RWPE1 (cell line): ENCODE results near the gene ATP2B1.

Experiments
- CTCF ChIA-PET: fragments of 350-600 bp; sonication (Branson Sonifier 250); formaldehyde crosslinking; extraction: SDS; loops from one replicate; lab custom pipeline; 2021; lab: Yijun Ruan, JAX
- POLR2A ChIA-PET: fragments of 400-600 bp; formaldehyde crosslinking; extraction: SDS; loops from one replicate; lab custom pipeline; 2020; ENCODE audit warnings: antibody characterized with exemption; ENCODE audit not compliant: low non-redundant PET; lab: Yijun Ruan, JAX
- DNase-seq: peaks from one replicate; pipeline ENCODE4 v3.0.0; 2012; ENCODE audit warnings: low spot score
- H3K27ac ChIP-seq: fragments of 450-650 bp; 2 replicates; pipeline ENCODE4 v1.5.1; 2017
- TF ChIP-seq, protein P1 (sequence below): fragments of 450-650 bp; conservative IDR thresholded peaks from 2 replicates; pipeline ENCODE4 v1.5.1; 2017; ENCODE audit warnings: low read depth, mild to moderate bottlenecking

ATP2B1 gene

GRCh38 chr12:89544681-89545184 is 163.9 kb downstream of the ATP2B1 start:
- POLR2A ChIA-PET, result no interaction called here
- CTCF ChIA-PET, result interaction anchor here (0.7 to 1.0 kb wide), 2 partner anchors 1026 to 1396 kb away, joined by 3 to 6 read pairs; no protein-coding TSS in a partner anchor
- TF ChIP-seq, protein P1, sequence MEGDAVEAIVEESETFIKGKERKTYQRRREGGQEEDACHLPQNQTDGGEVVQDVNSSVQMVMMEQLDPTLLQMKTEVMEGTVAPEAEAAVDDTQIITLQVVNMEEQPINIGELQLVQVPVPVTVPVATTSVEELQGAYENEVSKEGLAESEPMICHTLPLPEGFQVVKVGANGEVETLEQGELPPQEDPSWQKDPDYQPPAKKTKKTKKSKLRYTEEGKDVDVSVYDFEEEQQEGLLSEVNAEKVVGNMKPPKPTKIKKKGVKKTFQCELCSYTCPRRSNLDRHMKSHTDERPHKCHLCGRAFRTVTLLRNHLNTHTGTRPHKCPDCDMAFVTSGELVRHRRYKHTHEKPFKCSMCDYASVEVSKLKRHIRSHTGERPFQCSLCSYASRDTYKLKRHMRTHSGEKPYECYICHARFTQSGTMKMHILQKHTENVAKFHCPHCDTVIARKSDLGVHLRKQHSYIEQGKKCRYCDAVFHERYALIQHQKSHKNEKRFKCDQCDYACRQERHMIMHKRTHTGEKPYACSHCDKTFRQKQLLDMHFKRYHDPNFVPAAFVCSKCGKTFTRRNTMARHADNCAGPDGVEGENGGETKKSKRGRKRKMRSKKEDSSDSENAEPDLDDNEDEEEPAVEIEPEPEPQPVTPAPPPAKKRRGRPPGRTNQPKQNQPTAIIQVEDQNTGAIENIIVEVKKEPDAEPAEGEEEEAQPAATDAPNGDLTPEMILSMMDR, result no peak
- H3K27ac ChIP-seq, result no peak overlapping the region
- DNase-seq, result no peak

DNA sequence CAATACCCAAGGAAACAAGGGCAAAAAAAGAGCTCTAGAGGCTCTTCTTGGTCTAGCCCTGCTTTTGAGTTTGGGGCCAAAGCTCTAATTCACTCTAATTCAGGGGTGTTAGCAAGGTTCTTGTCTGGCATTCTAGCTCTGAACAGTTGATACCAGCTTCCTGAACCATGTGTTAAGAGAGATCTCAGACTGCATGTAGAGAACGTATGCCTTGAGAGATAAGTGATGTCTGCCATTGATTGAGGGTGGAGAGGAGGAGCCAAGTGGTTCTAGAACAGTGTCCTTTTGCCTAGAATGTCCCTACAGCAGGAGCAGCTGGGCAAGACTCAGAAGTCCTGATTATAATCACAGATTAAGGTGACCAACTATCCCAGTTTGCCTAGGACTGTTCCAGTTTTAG is 164.6 kb downstream of the ATP2B1 start:
- no peak overlapping the region for H3K27ac ChIP-seq
- ChIA-PET CTCF (interaction anchor here (0.7 to 1.1 kb wide), 3 partner anchors 228 to 1396 kb away, joined by 3 to 6 read pairs (median 4); no protein-coding TSS in a partner anchor), POLR2A (no interaction called here)
- TF ChIP-seq, protein P1, result no peak
- DNase-seq, result no peak

GRCh38 chr12:89542912-89543592 is 165.6 kb downstream of the ATP2B1 start:
- peak; percentile 68 for DNase-seq
- POLR2A ChIA-PET, result interaction anchor here (0.6 kb wide), 1 partner anchor 57 kb away, joined by 3 read pairs; no protein-coding TSS in a partner anchor
- H3K27ac ChIP-seq, result no peak overlapping the region
- CTCF ChIA-PET, result interaction anchor here (0.6 to 1.1 kb wide), 4 partner anchors 14 to 713 kb away, joined by 3 to 4 read pairs (median 4); no protein-coding TSS in a partner anchor
- TF ChIP-seq, protein P1, result peak; percentile 85

DNA sequence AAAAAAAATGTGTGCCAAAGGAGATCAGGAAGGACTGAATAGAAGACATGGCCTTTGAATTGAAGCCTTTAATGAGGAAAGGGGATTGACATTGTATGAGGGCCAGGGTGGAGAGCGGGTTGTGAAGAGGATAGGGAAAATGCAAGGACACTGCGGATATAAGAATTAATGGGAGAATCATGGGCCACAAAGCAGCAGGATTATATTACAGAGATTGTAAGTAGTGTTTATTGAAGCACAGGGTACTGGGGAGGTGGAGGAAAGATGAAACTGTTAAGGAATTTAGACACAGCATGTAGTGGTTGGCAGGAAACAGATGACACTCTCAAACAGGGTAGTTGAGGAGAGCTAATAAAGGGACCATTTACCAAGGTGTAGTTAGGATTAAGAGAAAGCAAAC is 166.4 kb downstream of the ATP2B1 start:
- TF ChIP-seq, protein P1, result no peak
- no peak overlapping the region for H3K27ac ChIP-seq
- POLR2A ChIA-PET, result no interaction called here
- DNase-seq, result no peak
- CTCF ChIA-PET, result no interaction called here

GRCh38 chr12:89540586-89540985 is 168.1 kb downstream of the ATP2B1 start:
- POLR2A ChIA-PET, result no interaction called here
- no peak overlapping the region for H3K27ac ChIP-seq
- CTCF ChIA-PET, result no interaction called here
- TF ChIP-seq, protein P1, result no peak
- DNase-seq, result no peak

DNA sequence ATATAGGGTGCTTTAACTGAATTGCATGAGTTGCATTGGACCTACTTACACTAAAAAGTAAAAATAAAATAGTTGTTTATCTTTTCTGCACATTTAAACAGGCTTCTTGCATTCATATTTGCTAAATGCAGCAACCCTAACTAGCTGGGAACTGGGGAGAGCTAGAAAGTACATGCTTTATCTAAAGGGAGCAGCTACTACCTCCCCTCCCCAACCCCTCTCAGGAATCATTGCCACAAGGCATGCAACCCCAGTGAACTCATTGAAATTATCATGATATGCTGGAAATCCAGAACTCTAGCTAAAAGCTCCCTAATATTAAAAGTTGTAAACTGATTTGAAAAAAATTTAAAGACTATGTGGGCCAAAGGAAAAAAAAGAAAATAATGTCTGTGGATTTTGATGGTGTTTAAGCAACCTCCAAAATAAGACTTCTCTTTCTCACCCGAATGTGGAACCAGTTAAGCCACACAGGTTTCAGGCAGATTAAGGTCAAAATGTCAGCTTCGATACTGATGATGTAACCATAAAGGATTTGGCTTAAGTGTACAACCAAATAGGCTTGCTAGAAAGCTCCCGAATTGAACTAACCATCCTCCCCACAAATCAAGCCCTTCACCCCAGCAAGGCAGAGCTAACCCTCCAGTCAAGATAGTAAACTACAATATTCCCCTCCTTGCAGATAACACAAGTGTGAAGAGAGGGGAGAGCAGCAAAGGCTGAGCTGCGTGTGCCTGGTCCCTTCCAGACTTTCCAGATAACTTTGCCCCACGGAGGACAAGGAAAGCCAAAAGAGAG is 169.0 kb downstream of the ATP2B1 start:
- ChIA-PET POLR2A (no interaction called here), CTCF (interaction anchor here (0.6 kb wide), 1 partner anchor 91 kb away, joined by 3 read pairs; no protein-coding TSS in a partner anchor)
- H3K27ac ChIP-seq, result no peak overlapping the region
- no peak for DNase-seq
- TF ChIP-seq, protein P1, result no peak
